ENCODE data around the gene NT5C. TPM values are rescaled to one million over a fixed set of nuclear protein-coding genes. Genes with fewer than 3 reads are reported as not detected.
A peak's percentile ranks its signal among the peaks of the same experiment; 100 is the strongest.
"Not testable (repeated sequence)": the region's sequence is repeated elsewhere in the genome, so short reads cannot be mapped to it uniquely, and the experiment has no call there.

Gene NT5C
- total RNA-seq, 1 experiment from 2014 or later: 92.2 TPM

GRCh38 chr17:75129576-75129975 is 2.0 kb downstream of the NT5C start:
- peaks cover 30% of the 10 kb centered on the region for H3K36me3 ChIP-seq
- H3K9me3 ChIP-seq: no peaks in the 10 kb centered on the region
- no peak for DNase-seq
- no peaks in the 10 kb centered on the region for H3K27me3 ChIP-seq
- no peak overlapping the region for H3K4me3 ChIP-seq

DNA sequence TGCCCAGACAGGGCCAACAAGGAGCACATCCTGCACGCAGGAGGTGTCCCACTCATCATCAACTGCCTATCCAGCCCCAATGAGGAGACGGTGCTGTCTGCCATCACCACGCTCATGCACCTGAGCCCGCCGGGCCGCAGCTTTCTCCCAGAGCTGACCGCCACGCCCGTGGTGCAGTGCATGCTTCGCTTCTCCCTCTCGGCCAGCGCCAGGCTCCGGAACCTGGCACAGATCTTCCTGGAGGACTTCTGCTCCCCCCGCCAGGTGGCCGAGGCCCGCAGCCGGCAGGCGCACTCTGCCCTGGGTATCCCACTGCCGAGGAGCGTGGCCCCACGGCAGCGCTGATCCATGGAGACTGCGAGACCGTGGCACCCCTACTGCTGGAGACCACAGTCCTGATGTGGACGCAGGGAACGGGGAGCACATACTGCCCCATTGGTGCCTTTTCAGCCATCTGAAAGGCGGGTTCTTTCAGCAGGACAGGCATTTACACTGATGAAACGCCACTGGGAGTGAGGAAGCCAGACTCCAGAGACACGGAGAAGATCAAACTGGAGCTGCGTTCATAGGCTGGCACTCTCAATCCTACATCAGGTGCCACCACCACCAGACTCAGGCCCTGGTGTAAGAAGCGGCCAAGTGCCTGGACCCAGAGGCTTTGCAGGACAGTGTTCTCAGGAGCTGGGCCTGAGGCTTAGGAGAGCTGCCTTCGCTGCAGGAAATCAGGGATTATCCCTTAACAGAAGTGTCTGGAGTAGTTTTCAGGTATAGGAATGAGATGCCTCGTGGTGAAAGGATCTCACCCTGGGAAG is 2.6 kb downstream of the NT5C start:
- Histone ChIP-seq H3K27me3 (no peaks in the 10 kb centered on the region), H3K36me3 (peaks cover 36% of the 10 kb centered on the region), H3K4me3 (no peak overlapping the region), H3K9me3 (0 out of 2 replicates have a peak, but pooled peaks cover under 1% of the 10 kb centered on the region)
- no peak for DNase-seq

GRCh38 chr17:75127936-75128335 is 3.6 kb downstream of the NT5C start:
- DNase-seq, H3K9me3 ChIP-seq, H3K27me3 ChIP-seq, H3K4me3 ChIP-seq: not testable (repeated sequence)
- peaks cover 41% of the 10 kb centered on the region for H3K36me3 ChIP-seq

DNA sequence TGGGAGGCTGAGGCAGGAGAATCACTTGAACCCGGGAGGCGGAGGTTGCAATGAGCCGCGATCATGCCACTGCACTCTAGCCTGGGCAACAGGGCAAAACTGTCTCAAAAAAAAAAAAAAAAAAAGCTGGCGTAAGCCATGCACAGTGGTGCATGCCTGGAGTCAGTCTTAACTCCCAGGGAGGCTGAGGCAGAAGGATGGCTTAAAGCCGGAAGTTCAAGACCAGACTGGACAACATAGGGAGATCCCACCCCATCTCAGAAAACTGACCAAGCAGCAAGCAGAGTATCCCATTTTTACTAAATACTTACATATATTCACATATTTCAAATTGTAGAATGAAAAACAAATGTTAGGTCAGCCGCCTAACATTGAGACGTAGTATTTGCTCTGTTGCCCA is 4.6 kb downstream of the NT5C start:
- H3K36me3 ChIP-seq: peaks cover 37% of the 10 kb centered on the region
- no peak for DNase-seq
- no peak overlapping the region for H3K4me3 ChIP-seq
- H3K9me3 ChIP-seq: peaks cover 6% of the 10 kb centered on the region
- no peaks in the 10 kb centered on the region for H3K27me3 ChIP-seq

GRCh38 chr17:75125984-75126383 is 5.6 kb downstream of the NT5C start:
- peaks cover 36% of the 10 kb centered on the region for H3K36me3 ChIP-seq

DNA sequence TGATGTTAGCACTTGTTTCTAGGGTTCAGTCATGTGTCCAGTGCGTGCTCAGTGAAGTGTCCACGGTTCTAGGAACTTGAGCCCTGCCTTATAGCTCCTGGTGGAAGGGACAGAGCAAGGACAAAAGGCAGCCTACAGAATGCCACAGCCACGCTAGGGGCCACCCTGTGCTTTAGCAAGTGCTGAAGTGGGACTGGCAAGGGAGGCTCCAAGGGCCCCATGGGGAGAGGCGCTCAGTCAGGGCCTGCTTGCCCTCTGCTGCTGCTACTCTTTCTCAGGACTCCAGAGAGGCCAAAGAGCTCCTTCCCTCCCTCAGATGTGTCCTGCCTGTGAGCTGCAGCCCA is 6.8 kb downstream of the NT5C start:
- Histone ChIP-seq H3K27me3 (no peaks in the 10 kb centered on the region), H3K36me3 (peaks cover 33% of the 10 kb centered on the region), H3K9me3 (peaks cover 6% of the 10 kb centered on the region), H3K4me3 (no peak overlapping the region)
- DNase-seq: no peak

More at GRCh38 chr17:75125984-75126383, 5.6 kb downstream of the NT5C start:
- H3K4me3 ChIP-seq: no peak overlapping the region
- no peaks in the 10 kb centered on the region for H3K27me3 ChIP-seq
- no peak for DNase-seq
- peaks cover 6% of the 10 kb centered on the region for H3K9me3 ChIP-seq

DNA sequence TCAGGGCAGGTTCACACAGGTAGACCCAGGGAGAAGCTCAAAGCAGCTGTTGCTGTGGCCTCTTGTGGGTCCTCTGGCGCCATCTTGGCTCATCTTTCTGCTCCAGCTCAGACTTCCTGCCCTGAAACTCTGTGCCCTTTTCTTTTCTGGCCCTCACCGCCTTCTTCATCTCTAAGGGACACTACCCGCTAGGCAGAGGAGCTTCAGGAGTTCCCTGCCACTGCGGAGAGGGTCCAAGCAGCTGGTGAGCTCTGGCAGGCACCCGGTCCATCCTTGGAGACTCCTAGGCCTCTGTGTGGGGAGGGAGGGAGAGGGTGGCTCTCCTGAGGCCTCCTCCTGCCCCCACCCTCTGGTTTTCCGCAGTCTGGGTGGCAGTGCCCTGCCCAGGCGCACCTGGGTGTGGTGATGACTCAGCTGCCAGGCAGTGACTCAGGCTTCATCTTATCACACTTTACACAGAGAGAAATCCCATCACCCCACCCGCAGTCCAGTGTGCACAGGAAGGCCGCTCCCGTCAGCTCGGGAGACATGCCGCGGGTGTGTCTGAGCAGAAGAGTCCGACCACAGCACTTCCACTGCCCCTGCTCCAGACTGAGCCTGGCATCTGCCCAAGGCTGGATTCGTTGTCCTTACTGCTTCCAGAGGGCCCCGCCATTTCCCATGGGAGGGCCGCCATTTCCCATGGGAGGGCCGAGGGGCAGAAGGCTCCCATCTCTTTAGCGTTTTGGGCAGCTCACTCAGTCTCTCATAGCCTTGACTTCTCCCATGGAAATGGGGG is 7.3 kb downstream of the NT5C start:
- Histone ChIP-seq H3K27me3 (no peaks in the 10 kb centered on the region), H3K9me3 (peaks cover 6% of the 10 kb centered on the region), H3K36me3 (peaks cover 30% of the 10 kb centered on the region), H3K4me3 (no peak overlapping the region)
- peak; percentile 38 for DNase-seq

GRCh38 chr17:75118307-75118706 is 13.2 kb downstream of the NT5C start:
- H3K9me3 ChIP-seq: peaks cover under 1% of the 10 kb centered on the region; the same call in 1 of the 2 replicates
- DNase-seq: no peak
- no peak overlapping the region for H3K4me3 ChIP-seq
- no peaks in the 10 kb centered on the region for H3K27me3 ChIP-seq
- H3K36me3 ChIP-seq: peaks cover 24% of the 10 kb centered on the region

- Histone ChIP-seq H3K9me3 (no peaks in the 10 kb centered on the region; the same call in 1 of the 2 replicates), H3K27me3 (no peaks in the 10 kb centered on the region), H3K36me3 (peaks cover 24% of the 10 kb centered on the region), H3K4me3 (no peak overlapping the region)
- DNase-seq: no peak
These were observed 14.8 kb downstream of the NT5C start for GRCh38 chr17:75116737-75117136.

GRCh38 chr17:75115555-75115954 is 16.0 kb downstream of the NT5C start:
- peak; percentile 78 for DNase-seq
- H3K27me3 ChIP-seq: no peaks in the 10 kb centered on the region
- peaks cover 20% of the 10 kb centered on the region for H3K36me3 ChIP-seq
- H3K4me3 ChIP-seq: no peak overlapping the region
- H3K9me3 ChIP-seq: no peaks in the 10 kb centered on the region

GRCh38 chr17:75114552-75115314 is 16.8 kb downstream of the NT5C start:
- Histone ChIP-seq H3K27me3 (no peaks in the 10 kb centered on the region), H3K9me3 (no peaks in the 10 kb centered on the region), H3K36me3 (peaks cover 15% of the 10 kb centered on the region), H3K4me3 (peak overlapping the region; percentile 30)
- no peak for DNase-seq

- H3K27me3 ChIP-seq: no peaks in the 10 kb centered on the region
- peak overlapping the region; percentile 30 for H3K4me3 ChIP-seq
- H3K9me3 ChIP-seq: no peaks in the 10 kb centered on the region
- DNase-seq: peak; percentile 79
- H3K36me3 ChIP-seq: peaks cover 11% of the 10 kb centered on the region
These were observed 17.6 kb downstream of the NT5C start for GRCh38 chr17:75113798-75114551.

DNA sequence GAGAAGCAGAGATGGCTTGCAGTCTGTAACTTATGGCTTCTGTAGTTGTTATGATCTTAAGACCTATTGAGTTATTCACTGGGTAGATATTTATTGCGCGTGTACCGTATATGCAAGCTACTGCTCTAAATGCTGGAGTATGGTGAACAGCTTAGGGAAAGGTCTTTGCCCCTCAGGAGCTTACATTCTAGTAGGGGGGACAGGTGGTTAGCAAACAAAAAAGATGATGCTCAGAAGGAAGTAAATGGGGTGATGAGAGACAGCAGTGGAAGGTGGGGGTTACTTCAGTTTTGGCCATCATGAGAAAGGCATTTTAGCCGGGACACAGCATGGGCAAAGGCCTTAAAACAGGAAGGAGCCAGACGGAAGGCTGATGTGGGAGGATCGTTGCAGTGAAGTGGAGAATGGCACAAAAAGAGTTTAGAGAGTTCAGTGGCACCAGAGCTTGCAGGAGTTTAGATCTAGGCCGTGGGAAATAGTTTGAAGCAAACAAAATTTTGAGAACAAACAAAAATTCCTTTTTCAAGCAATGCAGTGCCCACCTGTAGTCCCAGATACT is 19.7 kb downstream of the NT5C start:
- Histone ChIP-seq H3K9me3 (no peaks in the 10 kb centered on the region), H3K36me3 (peaks cover 10% of the 10 kb centered on the region; the same call in 1 of the 2 replicates), H3K4me3 (no peak overlapping the region), H3K27me3 (no peaks in the 10 kb centered on the region)
- DNase-seq: no peak

- peak; percentile 36 for DNase-seq
- peak overlapping the region; percentile 86 for H3K4me3 ChIP-seq
- H3K27me3 ChIP-seq: no peaks in the 10 kb centered on the region
- peaks cover 10% of the 10 kb centered on the region; the same call in 1 of the 2 replicates for H3K36me3 ChIP-seq
- H3K9me3 ChIP-seq: no peaks in the 10 kb centered on the region
These were observed 21.2 kb downstream of the NT5C start for GRCh38 chr17:75110234-75110937.

GRCh38 chr17:75109407-75110233 is 21.9 kb downstream of the NT5C start, which contains the start of gene ARMC7:
Gene ARMC7 (plus strand): TSS chr17:75109969. CDS start chr17:75110289, 320 bp downstream.
- H3K9me3 ChIP-seq: no peaks in the 10 kb centered on the region
- peaks cover 8% of the 10 kb centered on the region; the same call in 1 of the 2 replicates for H3K36me3 ChIP-seq
- no peaks in the 10 kb centered on the region for H3K27me3 ChIP-seq
- peak within 1 kb of the TSS; percentile 86 for H3K4me3 ChIP-seq
- peak; percentile 89 for DNase-seq
